SK-MEL-5 (cell line): ENCODE results near the gene STK35. TPM values are rescaled to one million over a fixed set of nuclear protein-coding genes. Genes with fewer than 3 reads are reported as not detected.

Experiments used
- small RNA-seq, 2 experiments: library from RNA; depleted of rRNA; stranded (forward); fragments of <200 nt; gene quantifications; one replicate each; pipeline ENCODE3, GENCODE V24; 2014
- total RNA-seq: library from RNA; depleted of rRNA; stranded (reverse); fragments of >200 nt; shearing (Covaris generic); gene quantifications from 2 replicates; pipeline ENCODE4 v1.2.3, GENCODE V29; 2014; rRNA removed

The STK35 gene
- total RNA-seq, 1 experiment from 2014 or later: 13.6 TPM

Small RNAs within 50 kb of the gene (small RNA-seq; reads per million reads assigned to genes)
- 0 reads per million in 2 experiments for gene RPL7P2

Other genes starting within 250 kb of the STK35 start
- gene SIRPA, start 206.4 kb upstream of the STK35 start, total RNA-seq: 67.8 and 74.7 TPM in 2 replicates
- not detected in 2 replicates for gene PDYN, start 107.8 kb upstream of the STK35 start, total RNA-seq
- not detected in 2 replicates for gene TGM3, start 194.2 kb downstream of the STK35 start, total RNA-seq